ENCODE results near the gene ARID5B.

Gene ARID5B

GRCh38 chr10:61905837-61906561 lies 4.5 kb downstream of the ARID5B start:
- H3K36me3 ChIP-seq (replicated peaks in 1 of 2; ENCODE audit: control insufficient read depth in 2 of 2, insufficient read depth in 2 of 2, low read length in 2 of 2) = no peaks in the 10 kb centered on the region
- H3K14ac ChIP-seq (ENCODE audit: low read length) = no peak overlapping the region
- no peak overlapping the region for H2BK120ac ChIP-seq (ENCODE audit: low read depth, low read length)
- no peak overlapping the region for H3K9ac ChIP-seq (ENCODE audit: low read depth, low read length, poor library complexity)
- H3K4me2 ChIP-seq (ENCODE audit: insufficient read depth, low read length, poor library complexity, severe bottlenecking) = no peak overlapping the region
- H3K4me3 ChIP-seq (ENCODE audit: low read length in 2 of 2) = no peak overlapping the region
- H3K4me1 ChIP-seq (ENCODE audit: control insufficient read depth in 2 of 2, insufficient read depth in 1 of 2, low read depth in 1 of 2, low read length in 2 of 2) = no peaks in the 10 kb centered on the region
- no peak overlapping the region for H3K27ac ChIP-seq (replicated peaks; ENCODE audit: low read length)
- H3K9me3 ChIP-seq (replicated peaks in 1 of 2; ENCODE audit: control insufficient read depth in 2 of 2, insufficient read depth in 1 of 2, low read depth in 1 of 2, low read length in 2 of 2) = no peaks in the 10 kb centered on the region
- H2BK5ac ChIP-seq (ENCODE audit: low read length) = no peak overlapping the region
- no peak for DNase-seq (ENCODE audit: low spot score)
- H2AK5ac ChIP-seq (ENCODE audit: low read depth, low read length) = no peak overlapping the region
- H3K18ac ChIP-seq (ENCODE audit: low read length) = no peak overlapping the region
- H2AFZ ChIP-seq (ENCODE audit: low read length) = no peak overlapping the region
- no peaks in the 10 kb centered on the region for H3K27me3 ChIP-seq (ENCODE audit: control insufficient read depth in 3 of 3, insufficient read depth in 3 of 3, low read depth in 1 of 3, low read length in 3 of 3)
- no peak overlapping the region for H3K23ac ChIP-seq (ENCODE audit: low read depth, low read length, poor library complexity)
- no peak overlapping the region for H3K4ac ChIP-seq (ENCODE audit: low read length)
- WGBS, 2 donors (ENCODE audit: extremely low coverage in 2 of 2, insufficient read length in 2 of 2, insufficient replicate concordance in 1 of 2) = no CpG with 5 or more reads among the region's 3 CpGs
- no peak overlapping the region for H4K91ac ChIP-seq (ENCODE audit: low read depth, low read length, poor library complexity)
- no peak overlapping the region for H2BK12ac ChIP-seq (ENCODE audit: low read length)
- H3K79me1 ChIP-seq (ENCODE audit: low read depth, low read length) = no peaks in the 10 kb centered on the region
- no peak overlapping the region for H4K8ac ChIP-seq (ENCODE audit: low read depth, low read length)
- H2BK15ac ChIP-seq (ENCODE audit: low read length) = no peak overlapping the region

- H2AFZ ChIP-seq (ENCODE audit: low read length) = no peak overlapping the region
- no peak overlapping the region for H3K27ac ChIP-seq (replicated peaks; ENCODE audit: low read length)
- H2BK12ac ChIP-seq (ENCODE audit: low read length) = no peak overlapping the region
- no peak overlapping the region for H2BK5ac ChIP-seq (ENCODE audit: low read length)
- no peak overlapping the region for H3K18ac ChIP-seq (ENCODE audit: low read length)
- H3K79me1 ChIP-seq (ENCODE audit: low read depth, low read length) = no peaks in the 10 kb centered on the region
- H3K4me3 ChIP-seq (ENCODE audit: low read length in 2 of 2) = no peak overlapping the region
- H4K91ac ChIP-seq (ENCODE audit: low read depth, low read length, poor library complexity) = no peak overlapping the region
- H3K36me3 ChIP-seq (replicated peaks in 1 of 2; ENCODE audit: control insufficient read depth in 2 of 2, insufficient read depth in 2 of 2, low read length in 2 of 2) = no peaks in the 10 kb centered on the region
- DNase-seq (ENCODE audit: low spot score) = no peak
- H2BK15ac ChIP-seq (ENCODE audit: low read length) = no peak overlapping the region
- no peaks in the 10 kb centered on the region for H3K27me3 ChIP-seq (ENCODE audit: control insufficient read depth in 3 of 3, insufficient read depth in 3 of 3, low read depth in 1 of 3, low read length in 3 of 3)
- no peak overlapping the region for H3K14ac ChIP-seq (ENCODE audit: low read length)
- no peak overlapping the region for H3K9ac ChIP-seq (ENCODE audit: low read depth, low read length, poor library complexity)
- H4K8ac ChIP-seq (ENCODE audit: low read depth, low read length) = no peak overlapping the region
- peaks cover 0 to 3% of the 10 kb centered on the region in 2 donors for H3K4me1 ChIP-seq (ENCODE audit: control insufficient read depth in 2 of 2, insufficient read depth in 1 of 2, low read depth in 1 of 2, low read length in 2 of 2)
- no peak overlapping the region for H3K23ac ChIP-seq (ENCODE audit: low read depth, low read length, poor library complexity)
- WGBS, 2 donors (ENCODE audit: extremely low coverage in 2 of 2, insufficient read length in 2 of 2, insufficient replicate concordance in 1 of 2) = no CpG with 5 or more reads among the region's 2 CpGs
- no peak overlapping the region for H3K4me2 ChIP-seq (ENCODE audit: insufficient read depth, low read length, poor library complexity, severe bottlenecking)
- H2BK120ac ChIP-seq (ENCODE audit: low read depth, low read length) = no peak overlapping the region
- H3K9me3 ChIP-seq (replicated peaks in 1 of 2; ENCODE audit: control insufficient read depth in 2 of 2, insufficient read depth in 1 of 2, low read depth in 1 of 2, low read length in 2 of 2) = no peaks in the 10 kb centered on the region
- no peak overlapping the region for H2AK5ac ChIP-seq (ENCODE audit: low read depth, low read length)
- no peak overlapping the region for H3K4ac ChIP-seq (ENCODE audit: low read length)
These were observed 5.0 kb downstream of the ARID5B start for GRCh38 chr10:61906562-61906901.

GRCh38 chr10:61907011-61907410 lies 5.5 kb downstream of the ARID5B start:
- DNase-seq (ENCODE audit: low spot score) = no peak
- Histone ChIP-seq H3K4me3 (ENCODE audit: low read length in 2 of 2) (no peak overlapping the region), H2BK5ac (ENCODE audit: low read length) (no peak overlapping the region), H3K4ac (ENCODE audit: low read length) (no peak overlapping the region), H3K18ac (ENCODE audit: low read length) (no peak overlapping the region), H3K27ac (replicated peaks; ENCODE audit: low read length) (no peak overlapping the region), H3K9ac (ENCODE audit: low read depth, low read length, poor library complexity) (no peak overlapping the region), H2BK12ac (ENCODE audit: low read length) (no peak overlapping the region), H3K9me3 (replicated peaks in 1 of 2; ENCODE audit: control insufficient read depth in 2 of 2, insufficient read depth in 1 of 2, low read depth in 1 of 2, low read length in 2 of 2) (no peaks in the 10 kb centered on the region), H4K8ac (ENCODE audit: low read depth, low read length) (no peak overlapping the region), H3K14ac (ENCODE audit: low read length) (no peak overlapping the region), H2BK120ac (ENCODE audit: low read depth, low read length) (no peak overlapping the region), H3K79me1 (ENCODE audit: low read depth, low read length) (no peaks in the 10 kb centered on the region), H2BK15ac (ENCODE audit: low read length) (no peak overlapping the region), H4K91ac (ENCODE audit: low read depth, low read length, poor library complexity) (no peak overlapping the region), H3K4me2 (ENCODE audit: insufficient read depth, low read length, poor library complexity, severe bottlenecking) (no peak overlapping the region), H3K36me3 (replicated peaks in 1 of 2; ENCODE audit: control insufficient read depth in 2 of 2, insufficient read depth in 2 of 2, low read length in 2 of 2) (no peaks in the 10 kb centered on the region), H3K27me3 (ENCODE audit: control insufficient read depth in 3 of 3, insufficient read depth in 3 of 3, low read depth in 1 of 3, low read length in 3 of 3) (no peaks in the 10 kb centered on the region), H3K23ac (ENCODE audit: low read depth, low read length, poor library complexity) (no peak overlapping the region), H2AK5ac (ENCODE audit: low read depth, low read length) (no peak overlapping the region), H2AFZ (ENCODE audit: low read length) (no peak overlapping the region), H3K4me1 (ENCODE audit: control insufficient read depth in 2 of 2, insufficient read depth in 1 of 2, low read depth in 1 of 2, low read length in 2 of 2) (peaks cover 1 to 5% of the 10 kb centered on the region in 2 donors)
- WGBS, 2 donors (ENCODE audit: extremely low coverage in 2 of 2, insufficient read length in 2 of 2, insufficient replicate concordance in 1 of 2) = no CpG with 5 or more reads among the region's 2 CpGs

- no peak overlapping the region for H2AK5ac ChIP-seq (ENCODE audit: low read depth, low read length)
- no peak overlapping the region for H3K27ac ChIP-seq (replicated peaks; ENCODE audit: low read length)
- H3K4me2 ChIP-seq (ENCODE audit: insufficient read depth, low read length, poor library complexity, severe bottlenecking) = no peak overlapping the region
- H3K27me3 ChIP-seq (ENCODE audit: control insufficient read depth in 3 of 3, insufficient read depth in 3 of 3, low read depth in 1 of 3, low read length in 3 of 3) = no peaks in the 10 kb centered on the region
- H3K9ac ChIP-seq (ENCODE audit: low read depth, low read length, poor library complexity) = no peak overlapping the region
- no peak overlapping the region for H3K14ac ChIP-seq (ENCODE audit: low read length)
- no peak overlapping the region for H2BK15ac ChIP-seq (ENCODE audit: low read length)
- H4K8ac ChIP-seq (ENCODE audit: low read depth, low read length) = no peak overlapping the region
- no peak overlapping the region for H2BK5ac ChIP-seq (ENCODE audit: low read length)
- H3K23ac ChIP-seq (ENCODE audit: low read depth, low read length, poor library complexity) = no peak overlapping the region
- H3K9me3 ChIP-seq (replicated peaks in 1 of 2; ENCODE audit: control insufficient read depth in 2 of 2, insufficient read depth in 1 of 2, low read depth in 1 of 2, low read length in 2 of 2) = no peaks in the 10 kb centered on the region
- no peak overlapping the region for H2BK120ac ChIP-seq (ENCODE audit: low read depth, low read length)
- H3K4me3 ChIP-seq (ENCODE audit: low read length in 2 of 2) = no peak overlapping the region
- no peaks in the 10 kb centered on the region for H3K36me3 ChIP-seq (replicated peaks in 1 of 2; ENCODE audit: control insufficient read depth in 2 of 2, insufficient read depth in 2 of 2, low read length in 2 of 2)
- no CpG with 5 or more reads among the region's 3 CpGs for WGBS, 2 donors (ENCODE audit: extremely low coverage in 2 of 2, insufficient read length in 2 of 2, insufficient replicate concordance in 1 of 2)
- no peak overlapping the region for H2BK12ac ChIP-seq (ENCODE audit: low read length)
- H3K4ac ChIP-seq (ENCODE audit: low read length) = no peak overlapping the region
- no peak overlapping the region for H4K91ac ChIP-seq (ENCODE audit: low read depth, low read length, poor library complexity)
- H3K4me1 ChIP-seq (ENCODE audit: control insufficient read depth in 2 of 2, insufficient read depth in 1 of 2, low read depth in 1 of 2, low read length in 2 of 2) = peaks cover 1 to 5% of the 10 kb centered on the region in 2 donors
- no peak overlapping the region for H3K18ac ChIP-seq (ENCODE audit: low read length)
- no peak overlapping the region for H2AFZ ChIP-seq (ENCODE audit: low read length)
- H3K79me1 ChIP-seq (ENCODE audit: low read depth, low read length) = no peaks in the 10 kb centered on the region
- no peak for DNase-seq (ENCODE audit: low spot score)
These were observed 6.1 kb downstream of the ARID5B start for GRCh38 chr10:61907587-61907986.
